Loucy (cell line): ENCODE results near the gene RASA1.

Experiments
- EZH2phosphoT487 ChIP-seq: fragments of 200-600 bp; IDR thresholded peaks from 2 replicates; pipeline ENCODE4 v1.6.1; 2018; ENCODE audit warnings: antibody characterized with exemption, mild to moderate bottlenecking, moderate library complexity, borderline replicate concordance
- TF ChIP-seq, protein P1 (sequence below): fragments of 200-600 bp; sonication (generic); conservative IDR thresholded peaks from 2 replicates; pipeline ENCODE4 v1.5.1; 2014; ENCODE audit warnings: mild to moderate bottlenecking, antibody characterized with exemption, low read length

DNA sequence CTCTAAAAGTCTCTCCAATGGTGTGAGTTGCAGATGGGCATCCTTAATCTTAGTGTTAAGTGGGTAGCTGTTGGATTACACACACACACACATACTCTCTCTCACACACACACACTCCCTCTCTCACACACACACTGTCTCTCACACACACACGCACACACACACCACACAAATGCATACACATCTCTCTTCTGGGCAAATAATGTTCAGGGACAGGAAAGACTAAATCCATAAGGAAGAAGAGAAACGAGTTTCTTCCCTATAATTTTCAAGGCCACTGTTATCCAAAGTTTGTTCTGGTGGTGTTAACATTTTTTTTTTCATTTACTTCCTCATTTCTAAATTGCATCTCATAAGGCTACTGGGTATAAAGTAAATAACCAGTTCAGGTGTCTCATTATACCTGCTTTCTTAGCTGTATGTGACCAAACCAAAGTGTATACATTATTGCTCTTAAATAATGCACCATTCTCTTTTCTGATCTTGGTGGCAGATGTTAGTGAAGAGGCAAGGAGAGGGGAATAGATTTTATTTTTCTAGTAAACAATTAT is 167.5 kb downstream of the RASA1 start:
- TF ChIP-seq, protein P1, sequence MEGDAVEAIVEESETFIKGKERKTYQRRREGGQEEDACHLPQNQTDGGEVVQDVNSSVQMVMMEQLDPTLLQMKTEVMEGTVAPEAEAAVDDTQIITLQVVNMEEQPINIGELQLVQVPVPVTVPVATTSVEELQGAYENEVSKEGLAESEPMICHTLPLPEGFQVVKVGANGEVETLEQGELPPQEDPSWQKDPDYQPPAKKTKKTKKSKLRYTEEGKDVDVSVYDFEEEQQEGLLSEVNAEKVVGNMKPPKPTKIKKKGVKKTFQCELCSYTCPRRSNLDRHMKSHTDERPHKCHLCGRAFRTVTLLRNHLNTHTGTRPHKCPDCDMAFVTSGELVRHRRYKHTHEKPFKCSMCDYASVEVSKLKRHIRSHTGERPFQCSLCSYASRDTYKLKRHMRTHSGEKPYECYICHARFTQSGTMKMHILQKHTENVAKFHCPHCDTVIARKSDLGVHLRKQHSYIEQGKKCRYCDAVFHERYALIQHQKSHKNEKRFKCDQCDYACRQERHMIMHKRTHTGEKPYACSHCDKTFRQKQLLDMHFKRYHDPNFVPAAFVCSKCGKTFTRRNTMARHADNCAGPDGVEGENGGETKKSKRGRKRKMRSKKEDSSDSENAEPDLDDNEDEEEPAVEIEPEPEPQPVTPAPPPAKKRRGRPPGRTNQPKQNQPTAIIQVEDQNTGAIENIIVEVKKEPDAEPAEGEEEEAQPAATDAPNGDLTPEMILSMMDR, result no peak
- no peak for TF ChIP-seq EZH2phosphoT487
